NCI-H446 (cell line): ENCODE measurements around the gene ARHGAP44.

Experiments used
- DNase-seq, 2 experiments: peaks; one replicate each; lab custom pipeline; 2025; lab: John Stamatoyannopoulos, UW

Gene ARHGAP44

DNA sequence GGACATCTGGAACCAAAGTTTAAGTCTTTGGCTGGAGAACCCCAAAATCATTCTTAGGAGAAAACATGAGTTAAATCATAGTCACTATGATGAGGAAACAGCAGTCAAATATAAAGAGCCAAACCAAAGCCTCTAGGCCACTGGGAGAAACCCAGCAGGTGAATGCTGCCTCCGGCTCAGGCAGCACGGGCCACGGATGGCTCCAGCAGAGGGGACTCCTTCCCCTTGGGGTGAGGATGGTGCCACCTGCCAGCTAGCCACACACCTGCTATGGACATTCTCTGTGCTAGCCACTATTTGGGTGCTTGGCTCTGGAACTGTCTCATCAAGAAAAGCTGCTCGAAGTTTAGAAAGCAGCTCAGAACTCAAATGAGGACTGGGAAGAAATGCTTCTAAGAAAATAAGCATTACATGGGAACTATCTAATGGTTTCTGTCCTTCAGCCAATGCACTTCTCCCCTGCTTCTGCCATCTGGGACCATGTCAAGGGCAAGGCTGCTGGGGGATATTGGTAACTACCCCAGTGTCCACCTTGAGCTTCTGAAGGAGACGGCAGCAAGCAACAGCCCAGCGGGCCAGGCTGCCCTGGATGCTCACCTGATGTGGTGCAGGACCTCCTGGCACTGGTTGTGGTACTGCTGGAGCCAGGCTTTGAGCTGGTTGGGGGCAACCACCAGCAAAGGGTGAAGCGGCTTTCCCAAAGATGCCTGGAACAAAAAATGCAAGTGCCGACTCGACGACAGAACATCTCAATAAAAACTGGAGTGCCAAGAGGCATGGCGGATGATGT, 206.0 kb downstream of the ARHGAP44 start:
- no peak for DNase-seq

- no peak for DNase-seq
Measured at GRCh38 chr17:12995896-12996295, 206.6 kb downstream of the ARHGAP44 start.

- no peak for DNase-seq
Measured at GRCh38 chr17:12996357-12996756, 207.1 kb downstream of the ARHGAP44 start.

DNA sequence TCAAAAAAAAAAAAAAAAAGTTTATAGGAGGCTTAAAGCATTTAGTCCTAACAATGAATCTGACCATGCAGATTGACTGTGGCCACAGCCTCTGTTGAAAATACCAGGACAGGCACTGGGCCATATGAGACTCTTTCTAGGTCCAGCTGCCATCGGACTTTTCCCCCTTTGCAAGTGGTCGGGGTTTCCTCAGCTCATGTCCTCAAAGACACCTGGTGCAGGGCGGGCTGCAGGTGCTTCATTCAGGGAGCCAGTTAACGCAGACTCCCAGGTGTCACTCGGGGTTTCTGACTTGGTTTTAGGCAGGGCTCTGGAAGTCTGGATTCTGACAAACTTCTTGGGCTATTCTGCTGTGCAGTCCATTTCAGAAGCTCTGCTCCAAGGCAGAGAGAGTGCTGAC, 207.6 kb downstream of the ARHGAP44 start:
- no peak for DNase-seq

DNA sequence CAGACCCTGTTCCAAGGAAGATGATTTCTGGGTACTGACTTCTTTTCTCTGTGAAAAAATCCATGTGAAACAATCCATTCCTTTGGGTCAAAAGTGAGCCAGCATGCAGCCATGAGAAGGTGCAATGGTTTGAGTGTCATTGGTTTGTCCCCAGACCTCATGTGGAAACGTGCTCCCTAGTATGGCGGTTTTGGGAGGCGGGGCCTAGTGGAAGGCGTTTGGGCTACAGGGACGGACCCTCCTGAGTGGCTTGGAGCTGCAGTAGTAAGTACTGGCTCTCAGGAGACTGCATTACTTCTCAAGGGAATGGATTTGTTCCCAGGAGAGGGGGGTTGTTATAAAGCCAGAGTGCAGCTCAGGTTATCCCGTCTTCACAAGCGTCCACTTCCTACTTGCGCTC, 209.2 kb downstream of the ARHGAP44 start:
- no peak for DNase-seq

- DNase-seq, result no peak
Measured at GRCh38 chr17:12998874-12999273, 209.6 kb downstream of the ARHGAP44 start.

GRCh38 chr17:13000561-13000960, 211.3 kb downstream of the ARHGAP44 start:
- no peak for DNase-seq

DNA sequence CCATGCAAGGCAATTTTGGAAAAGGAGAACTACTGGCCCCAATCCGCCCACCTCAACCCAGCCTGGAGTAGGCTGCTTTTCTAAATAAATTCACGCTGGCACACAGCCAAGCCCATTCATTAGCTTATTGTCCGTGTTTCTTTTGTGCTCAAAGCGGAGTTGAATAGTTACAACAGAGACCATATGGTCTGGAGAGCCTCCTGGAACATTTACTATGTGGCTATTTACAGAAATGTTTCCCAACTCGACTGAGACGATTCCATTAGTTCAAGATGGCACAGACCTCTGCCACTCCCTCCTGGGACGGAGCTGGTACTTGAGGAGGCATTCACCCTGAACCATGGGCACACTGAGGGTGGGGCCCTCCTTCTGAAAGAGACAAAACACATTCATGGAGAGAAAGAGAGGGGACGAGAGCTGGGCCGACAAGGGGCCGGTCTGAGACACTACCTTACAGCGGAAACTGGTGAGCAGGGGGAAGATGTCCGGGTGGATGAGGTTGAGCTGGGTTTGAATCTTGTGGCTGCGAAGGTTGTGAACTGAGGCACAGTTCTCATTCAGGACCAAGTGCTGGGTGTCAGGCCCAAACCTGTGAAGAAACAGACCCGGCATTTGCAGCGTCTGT, 212.8 kb downstream of the ARHGAP44 start:
- peak in 1 of 2 experiments; percentile 29 for DNase-seq

DNA sequence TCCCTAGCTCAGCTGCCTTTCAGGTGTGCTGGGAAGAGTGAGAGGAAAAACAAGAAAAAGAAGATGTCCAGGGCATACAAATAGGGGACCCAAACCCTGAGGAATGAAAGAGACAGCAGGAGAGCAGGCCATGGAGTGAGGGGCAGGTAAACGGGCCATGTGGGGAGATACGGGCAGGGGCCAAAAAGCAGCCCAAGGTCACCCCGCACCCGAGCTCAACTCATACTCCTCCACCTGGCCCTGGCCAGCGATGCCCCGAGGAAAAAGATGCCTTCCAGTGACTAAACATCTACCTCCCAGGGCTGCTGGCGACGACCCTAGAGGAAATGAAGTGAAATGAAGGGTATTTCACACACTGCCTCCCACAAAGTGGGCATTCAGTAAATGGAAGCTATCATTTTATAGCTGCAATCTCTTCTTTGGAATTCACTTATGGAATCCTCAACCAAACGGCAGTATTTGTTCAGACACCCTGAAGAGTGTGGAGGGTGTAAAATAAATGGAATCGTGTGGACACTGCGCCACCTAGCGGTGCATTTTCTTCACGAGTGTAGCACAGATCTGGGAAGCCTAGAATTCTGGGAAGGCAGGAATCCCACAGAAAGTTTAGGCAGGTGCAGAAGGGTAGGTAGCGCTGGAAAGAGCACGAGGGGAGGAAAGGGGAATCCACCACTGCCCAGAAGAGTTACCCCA, 213.6 kb downstream of the ARHGAP44 start:
- DNase-seq, result peak; percentile 18 to 56

GRCh38 chr17:13003454-13003851, 214.2 kb downstream of the ARHGAP44 start:
- no peak for DNase-seq

DNA sequence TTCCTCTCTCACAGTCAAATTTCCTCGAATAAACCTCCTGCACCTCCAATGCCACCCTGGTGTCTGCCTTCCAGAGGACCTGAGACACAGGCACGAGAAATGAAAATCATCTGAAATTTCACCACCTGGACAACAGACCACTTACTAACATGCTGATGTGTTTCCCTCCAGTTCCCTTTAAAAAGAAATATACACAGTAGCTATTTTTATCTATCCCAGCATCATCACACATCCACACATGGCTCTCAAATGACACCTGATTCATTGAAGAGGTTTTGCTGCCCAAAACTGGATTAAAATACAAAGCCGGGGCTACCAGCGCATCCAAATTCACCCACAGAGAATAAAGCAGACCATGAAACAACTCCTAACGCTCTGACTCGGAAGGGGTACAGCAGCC, 214.6 kb downstream of the ARHGAP44 start:
- DNase-seq, result no peak

GRCh38 chr17:13004336-13004735, 215.0 kb downstream of the ARHGAP44 start:
- no peak for DNase-seq

DNA sequence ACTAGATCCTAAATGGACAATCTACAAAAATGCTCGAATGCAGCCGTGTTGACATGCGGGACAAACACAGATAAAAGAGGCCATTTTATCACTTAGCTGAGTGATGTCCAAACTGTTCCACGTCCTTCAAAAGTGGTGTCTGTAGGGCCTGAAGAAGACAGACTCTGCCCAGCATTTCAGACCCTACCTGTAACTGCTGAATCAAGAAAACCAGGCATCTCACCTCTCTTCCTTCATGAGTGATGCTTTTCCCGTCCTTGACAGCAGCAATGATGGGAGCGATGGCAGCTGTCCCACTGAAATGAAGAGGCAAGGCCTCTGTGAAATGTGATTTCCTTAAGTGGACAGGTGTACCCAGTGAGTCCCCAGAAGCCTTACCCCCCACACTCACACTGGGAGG, 216.2 kb downstream of the ARHGAP44 start:
- DNase-seq, result no peak

GRCh38 chr17:13008461-13008860, 219.2 kb downstream of the ARHGAP44 start:
- no peak for DNase-seq

- DNase-seq, result no peak
Measured at GRCh38 chr17:13010959-13011358, 221.7 kb downstream of the ARHGAP44 start.

GRCh38 chr17:13014801-13015200, 225.5 kb downstream of the ARHGAP44 start:
- DNase-seq, result no peak

DNA sequence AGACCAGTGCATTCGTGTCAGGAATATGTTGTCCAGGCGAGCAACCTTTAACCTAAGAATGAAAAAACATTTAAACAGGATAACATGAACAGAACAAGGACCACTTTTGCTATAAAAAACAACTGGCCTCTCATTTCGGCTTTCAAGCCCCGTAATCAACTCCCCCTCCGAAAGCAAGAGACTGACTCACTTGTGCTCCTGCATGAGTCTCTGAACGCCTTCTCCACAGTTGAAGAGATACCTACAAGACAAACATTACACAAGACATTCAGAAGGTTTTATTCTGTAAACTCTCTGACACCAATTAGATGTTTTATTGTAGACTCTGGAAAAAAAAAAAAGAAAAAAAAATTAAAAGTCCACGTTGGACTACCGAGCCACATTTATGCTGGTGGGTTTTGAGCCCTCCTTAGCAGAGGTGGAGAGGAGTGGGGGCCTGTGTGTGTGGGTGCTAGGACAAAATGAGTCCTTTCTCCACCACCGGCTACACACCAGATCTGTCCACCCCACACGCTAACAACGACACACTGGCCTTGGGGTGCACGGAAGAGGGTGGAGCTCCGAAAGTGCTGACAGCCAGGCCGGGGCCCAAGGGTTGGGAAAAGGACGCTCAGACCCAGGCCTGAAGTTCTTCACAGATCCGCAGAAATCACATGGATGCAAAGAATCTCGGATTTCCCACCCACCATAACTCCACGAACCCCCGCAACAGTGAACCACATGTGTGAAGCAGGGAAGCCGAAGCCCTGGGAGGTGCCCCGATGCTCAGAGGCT, 227.8 kb downstream of the ARHGAP44 start:
- no peak for DNase-seq

GRCh38 chr17:13017655-13018459, 228.6 kb downstream of the ARHGAP44 start, which contains the start of gene ELAC2:
ELAC2 (minus strand) TSS chr17:13018027; CDS start chr17:13017947, 80 bp downstream.
- peak; percentile 64 to 95 for DNase-seq

DNA sequence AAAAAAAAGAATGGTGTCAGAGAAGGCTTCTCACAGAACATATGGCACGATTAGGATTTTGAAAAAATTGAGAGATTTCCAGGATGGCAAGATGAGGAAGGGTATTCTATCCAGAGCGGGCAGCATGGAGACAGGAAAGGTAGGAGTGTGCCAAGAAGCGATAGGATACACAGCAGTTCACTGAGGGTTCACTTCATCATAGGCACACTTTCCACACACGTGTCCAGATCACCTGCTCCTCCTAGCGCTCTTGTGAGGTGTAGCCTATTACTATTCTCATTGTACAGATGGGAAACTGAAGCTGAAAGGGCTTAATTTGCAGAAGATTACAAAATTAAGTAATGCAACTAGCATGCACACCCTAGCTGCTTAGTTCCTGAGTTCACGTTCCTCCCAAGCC, 234.7 kb downstream of the ARHGAP44 start:
- peak in 1 of 2 experiments; percentile 25 for DNase-seq

- DNase-seq, result peak; percentile 7 to 70
Measured at GRCh38 chr17:13024526-13025257, 235.4 kb downstream of the ARHGAP44 start.

DNA sequence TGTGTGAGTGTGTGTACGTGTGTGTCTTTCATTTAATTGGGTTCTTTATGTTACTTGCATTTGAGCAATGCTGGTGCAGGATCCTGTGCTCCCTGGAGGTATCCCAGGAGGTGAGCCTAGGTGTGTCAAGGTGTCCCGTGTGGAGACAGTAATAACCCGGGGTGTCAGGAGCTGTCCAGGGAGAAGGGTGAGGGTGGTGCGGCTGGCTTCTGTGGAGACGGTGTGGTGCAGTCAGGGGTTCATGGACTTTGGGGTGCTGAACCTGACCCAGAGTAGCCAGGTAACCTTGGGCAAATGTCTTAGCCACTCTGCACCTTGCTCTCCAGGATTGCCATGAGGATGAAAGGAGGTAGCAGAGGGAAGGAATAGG, 235.9 kb downstream of the ARHGAP44 start:
- no peak for DNase-seq
